Karpas-422 (cell line): Measurements from ENCODE around the gene TSKU. TPM values are rescaled to one million over a fixed set of nuclear protein-coding genes. Genes with fewer than 3 reads are reported as not detected.

Experiments used
- DNase-seq: peaks from one replicate; pipeline ENCODE4 v3.0.0-alpha.2; 2015
- H2AFZ ChIP-seq: fragments of 200-600 bp; sonication (generic); 2 replicates; pipeline ENCODE4 v1.6.1; 2014; ENCODE audit warnings: antibody characterized with exemption, low read length, mixed read lengths
- H3K27ac ChIP-seq: fragments of 200-600 bp; sonication (generic); 2 replicates; pipeline ENCODE4 v1.5.1; 2014; ENCODE audit warnings: mild to moderate bottlenecking, low read length, moderate library complexity
- H3K27me3 ChIP-seq: fragments of 200-600 bp; sonication (generic); 2 replicates; pipeline ENCODE4 v1.6.1; 2014; ENCODE audit warnings: low read length, mixed read lengths
- H3K36me3 ChIP-seq: fragments of 200-600 bp; sonication (generic); 2 replicates; pipeline ENCODE4 v1.6.1; 2014; ENCODE audit warnings: low read length, mixed read lengths; ENCODE audit not compliant: insufficient read depth
- H3K4me1 ChIP-seq: fragments of 200-600 bp; sonication (generic); 2 replicates; pipeline ENCODE4 v1.6.1; 2014; ENCODE audit warnings: mild to moderate bottlenecking, low read length, mixed read lengths
- H3K4me2 ChIP-seq: fragments of 200-600 bp; sonication (generic); 2 replicates; pipeline ENCODE4 v1.6.1; 2014; ENCODE audit warnings: low read length, low read depth, mild to moderate bottlenecking; ENCODE audit not compliant: poor library complexity, severe bottlenecking
- H3K4me3 ChIP-seq: fragments of 200-600 bp; sonication (generic); 2 replicates; pipeline ENCODE4 v1.5.1; 2014; ENCODE audit warnings: mild to moderate bottlenecking, antibody characterized with exemption, low read length, mixed read lengths
- H3K79me2 ChIP-seq: fragments of 200-600 bp; sonication (generic); 2 replicates; pipeline ENCODE4 v1.6.1; 2014; ENCODE audit warnings: mild to moderate bottlenecking, low read length, mixed read lengths
- H3K9ac ChIP-seq: fragments of 200-600 bp; sonication (generic); 2 replicates; pipeline ENCODE4 v1.6.0; 2014; ENCODE audit warnings: low read length
- H3K9me2 ChIP-seq: fragments of 200-600 bp; sonication (generic), shearing (Covaris generic); replicated peaks from 2 replicates; pipeline ENCODE4 v1.6.0; 2014; ENCODE audit warnings: mild to moderate bottlenecking, low read length, moderate library complexity; ENCODE audit not compliant: insufficient read depth
- H3K9me3 ChIP-seq: fragments of 300-700, 200-600 bp; sonication (generic); 2 replicates; pipeline ENCODE4 v1.6.1; 2014; ENCODE audit warnings: low read length, mixed read lengths
- H4K20me1 ChIP-seq: fragments of 200-600 bp; sonication (generic); 2 replicates; pipeline ENCODE4 v1.6.1; 2014; ENCODE audit warnings: mild to moderate bottlenecking, antibody characterized with exemption, low read length, low read depth; ENCODE audit not compliant: insufficient read depth
- total RNA-seq: library from RNA; depleted of rRNA; stranded (reverse); fragments of >200 nt; shearing (Covaris generic); gene quantifications from 2 replicates; pipeline ENCODE4 v1.2.3, GENCODE V29; 2014; ENCODE audit warnings: low replicate concordance

Gene TSKU
- total RNA-seq, 1 experiment from 2014 or later: not detected

DNA sequence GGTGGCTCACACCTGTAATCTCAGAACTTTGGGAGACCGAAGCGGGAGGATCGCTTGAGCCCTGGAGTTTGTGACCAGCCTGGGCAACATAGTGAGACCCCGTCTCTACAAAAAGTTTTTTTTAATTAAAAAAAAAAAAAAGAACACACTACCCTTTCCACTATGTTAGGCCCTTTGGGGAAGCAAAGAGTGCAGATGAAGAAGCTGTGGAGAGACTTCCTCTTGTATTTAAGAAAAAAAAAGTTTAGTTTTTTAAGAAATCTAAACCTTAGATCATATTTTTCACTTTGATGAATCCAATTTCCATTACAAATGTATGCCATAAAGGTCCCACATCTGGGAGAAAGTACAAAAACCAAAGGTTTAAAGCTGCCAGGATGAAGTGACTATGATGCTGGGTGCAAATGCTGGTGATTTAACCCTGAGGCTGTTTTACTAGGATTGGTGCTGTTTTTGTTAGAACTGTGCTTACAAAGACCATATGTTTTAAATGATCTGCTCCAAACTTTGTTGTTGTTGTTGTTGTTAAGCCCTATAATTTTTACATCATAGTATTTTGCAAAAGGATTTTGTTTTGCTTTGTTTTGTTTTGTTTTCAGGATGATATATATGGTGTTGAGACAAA is 48.6 kb downstream of the TSKU start:
- Histone ChIP-seq H3K79me2 (no peaks in the 10 kb centered on the region), H4K20me1 (no peaks in the 10 kb centered on the region), H3K27me3 (no peaks in the 10 kb centered on the region), H3K4me3 (no peak overlapping the region), H3K9me3 (no peaks in the 10 kb centered on the region), H2AFZ (no peak overlapping the region), H3K9ac (no peak overlapping the region), H3K9me2 (no peaks in the 10 kb centered on the region), H3K36me3 (no peaks in the 10 kb centered on the region), H3K4me2 (no peak overlapping the region), H3K4me1 (no peaks in the 10 kb centered on the region), H3K27ac (no peak overlapping the region)
- DNase-seq: no peak

DNA sequence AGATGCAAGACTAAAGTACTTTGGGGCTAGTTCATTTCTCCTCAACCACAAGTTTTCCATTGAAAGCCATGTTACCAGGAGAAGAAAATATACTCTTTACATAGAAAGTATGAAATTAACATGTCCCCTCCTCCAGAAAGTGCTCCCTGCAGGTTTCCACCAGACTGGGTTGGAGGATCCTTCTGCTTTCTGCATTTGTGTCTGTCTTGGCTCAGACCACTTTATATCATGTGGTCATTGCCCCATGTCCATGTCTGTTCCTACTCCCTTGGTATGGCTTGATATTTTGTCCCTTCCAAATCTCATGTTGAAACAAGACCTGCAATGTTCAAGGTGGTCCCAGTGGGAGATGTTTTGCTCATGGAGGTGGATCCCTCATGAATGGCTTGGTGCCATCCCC is 49.2 kb downstream of the TSKU start:
- Histone ChIP-seq H3K27ac (no peak overlapping the region), H3K9ac (no peak overlapping the region), H3K4me3 (no peak overlapping the region), H2AFZ (no peak overlapping the region), H3K27me3 (no peaks in the 10 kb centered on the region), H3K9me2 (no peaks in the 10 kb centered on the region), H3K4me2 (no peak overlapping the region), H3K36me3 (no peaks in the 10 kb centered on the region), H4K20me1 (no peaks in the 10 kb centered on the region), H3K4me1 (no peaks in the 10 kb centered on the region), H3K9me3 (no peaks in the 10 kb centered on the region), H3K79me2 (no peaks in the 10 kb centered on the region)
- no peak for DNase-seq

DNA sequence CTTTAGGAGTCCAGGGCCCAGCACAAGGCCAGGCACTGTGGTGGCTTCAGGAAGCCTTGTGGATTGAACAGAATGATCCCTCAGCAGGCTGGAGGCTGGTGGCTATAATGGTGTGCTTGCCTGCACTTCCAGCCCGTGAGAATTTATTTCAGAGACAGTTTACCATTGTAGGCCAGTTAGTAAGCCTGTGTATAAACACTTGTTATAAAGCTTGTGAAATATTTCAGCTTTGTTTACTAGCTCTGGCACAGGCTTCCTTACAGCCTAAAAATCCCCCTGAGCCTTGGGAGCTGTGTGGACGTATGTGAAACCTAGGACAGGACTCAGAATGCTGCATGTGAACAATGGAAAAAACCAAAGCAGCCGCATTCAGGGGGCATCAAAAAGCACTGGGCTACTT is 51.0 kb downstream of the TSKU start:
- H3K9ac ChIP-seq: no peak overlapping the region
- H3K36me3 ChIP-seq: no peaks in the 10 kb centered on the region
- H2AFZ ChIP-seq: no peak overlapping the region
- H3K79me2 ChIP-seq: no peaks in the 10 kb centered on the region
- no peak for DNase-seq
- no peaks in the 10 kb centered on the region for H3K27me3 ChIP-seq
- H3K4me1 ChIP-seq: no peaks in the 10 kb centered on the region
- H3K4me3 ChIP-seq: no peak overlapping the region
- H3K27ac ChIP-seq: no peak overlapping the region
- H3K9me2 ChIP-seq: no peaks in the 10 kb centered on the region
- no peaks in the 10 kb centered on the region for H3K9me3 ChIP-seq
- no peaks in the 10 kb centered on the region for H4K20me1 ChIP-seq
- H3K4me2 ChIP-seq: no peak overlapping the region

DNA sequence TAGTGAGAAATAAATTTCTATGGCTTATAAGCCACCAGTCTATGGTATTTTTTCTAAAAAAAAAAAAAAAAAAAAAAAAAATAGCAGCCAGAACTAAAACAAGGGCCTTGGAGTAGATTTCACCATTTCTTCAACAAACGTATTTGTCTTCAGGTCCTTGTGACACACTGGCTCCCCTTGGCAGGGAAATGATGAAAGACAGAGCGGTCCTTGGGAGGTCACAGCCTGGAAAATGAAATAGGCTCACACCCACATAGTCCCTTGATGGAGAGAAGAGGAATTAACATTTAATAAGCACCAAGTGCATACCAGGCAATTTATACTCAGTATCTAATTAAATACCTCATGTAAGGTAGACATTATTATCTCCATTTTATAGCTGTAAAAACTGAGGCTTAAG is 51.9 kb downstream of the TSKU start:
- H3K9ac ChIP-seq: no peak overlapping the region
- H3K27me3 ChIP-seq: no peaks in the 10 kb centered on the region
- no peaks in the 10 kb centered on the region for H4K20me1 ChIP-seq
- H3K9me3 ChIP-seq: no peaks in the 10 kb centered on the region
- H3K27ac ChIP-seq: no peak overlapping the region
- H3K36me3 ChIP-seq: no peaks in the 10 kb centered on the region
- no peak for DNase-seq
- no peaks in the 10 kb centered on the region for H3K4me1 ChIP-seq
- no peak overlapping the region for H3K4me2 ChIP-seq
- no peak overlapping the region for H3K4me3 ChIP-seq
- H2AFZ ChIP-seq: no peak overlapping the region
- no peaks in the 10 kb centered on the region for H3K9me2 ChIP-seq
- no peaks in the 10 kb centered on the region for H3K79me2 ChIP-seq

DNA sequence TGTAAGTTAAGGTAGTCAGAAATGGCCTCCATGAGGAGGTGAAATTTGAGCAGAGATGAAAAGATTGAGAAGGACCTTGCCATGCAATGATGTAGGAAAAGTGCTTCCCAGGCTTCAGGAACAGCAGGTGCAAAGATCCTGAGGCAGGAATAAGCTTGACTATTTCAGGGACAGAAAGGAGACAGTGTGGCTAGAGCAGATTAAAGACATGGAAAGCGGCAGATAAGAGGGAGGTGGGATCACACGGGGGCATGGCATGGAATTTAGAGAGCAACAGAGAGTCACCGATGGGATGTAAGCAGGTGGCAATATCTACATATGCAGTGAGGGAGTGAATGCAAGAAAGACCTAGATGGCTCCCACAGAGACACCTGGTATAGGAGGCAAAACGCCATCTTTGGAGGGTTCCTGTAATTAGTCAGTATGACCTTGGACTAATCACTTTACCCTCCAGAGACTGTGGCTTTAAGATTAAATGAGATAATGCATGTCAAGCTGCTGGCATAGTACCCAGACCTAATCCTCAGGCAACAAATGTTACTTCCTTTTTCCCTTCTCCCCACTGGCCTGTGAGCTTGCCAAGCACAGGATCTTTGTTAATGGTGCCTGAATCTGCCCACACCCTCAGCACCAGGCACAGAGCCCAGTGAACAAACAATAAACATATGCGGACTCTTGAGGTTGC is 52.9 kb downstream of the TSKU start:
- no peak overlapping the region for H2AFZ ChIP-seq
- no peak for DNase-seq

DNA sequence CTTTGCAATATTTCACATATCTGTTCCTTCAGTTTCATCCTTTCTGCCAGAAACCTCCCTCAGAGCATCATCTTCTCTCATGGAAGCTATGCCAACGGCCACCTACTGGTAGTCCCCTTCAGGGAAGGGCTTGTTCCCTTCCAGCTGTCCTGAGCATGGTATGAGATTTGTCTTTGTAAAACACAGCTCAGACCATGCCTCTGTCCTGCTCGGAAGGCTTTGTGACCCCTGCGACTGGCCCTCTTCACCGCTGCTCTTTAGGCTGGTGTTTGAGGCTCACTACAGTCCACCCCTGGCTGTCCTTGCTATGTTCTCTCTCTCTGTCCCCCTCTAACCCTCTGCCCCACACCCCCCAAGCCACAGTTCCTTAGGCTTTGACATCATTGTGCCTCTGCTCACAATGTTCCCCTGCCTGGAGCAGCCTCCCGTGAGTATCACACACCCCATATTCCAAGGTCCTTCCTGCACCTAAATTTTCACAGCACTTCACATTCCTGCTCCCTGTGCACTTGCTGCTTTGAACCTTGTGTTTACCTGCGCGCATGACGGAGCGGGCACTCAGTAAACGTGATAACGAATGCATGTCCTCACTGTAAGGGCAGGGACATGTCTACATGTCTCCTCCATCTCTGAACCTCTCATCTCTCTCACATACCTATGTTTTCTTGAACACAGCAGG is 53.6 kb downstream of the TSKU start:
- H3K36me3 ChIP-seq: no peaks in the 10 kb centered on the region
- H3K27ac ChIP-seq: no peak overlapping the region
- H4K20me1 ChIP-seq: no peaks in the 10 kb centered on the region
- no peak overlapping the region for H3K4me3 ChIP-seq
- H2AFZ ChIP-seq: no peak overlapping the region
- H3K9me2 ChIP-seq: no peaks in the 10 kb centered on the region
- DNase-seq: no peak
- H3K79me2 ChIP-seq: no peaks in the 10 kb centered on the region
- no peaks in the 10 kb centered on the region for H3K27me3 ChIP-seq
- H3K9me3 ChIP-seq: no peaks in the 10 kb centered on the region
- no peaks in the 10 kb centered on the region for H3K4me1 ChIP-seq
- H3K9ac ChIP-seq: no peak overlapping the region
- H3K4me2 ChIP-seq: no peak overlapping the region

More for the DNA sequence above, 52.9 kb downstream of the TSKU start:
- H3K36me3 ChIP-seq: no peaks in the 10 kb centered on the region
- no peaks in the 10 kb centered on the region for H3K27me3 ChIP-seq
- no peaks in the 10 kb centered on the region for H3K4me1 ChIP-seq
- H3K79me2 ChIP-seq: no peaks in the 10 kb centered on the region
- no peak overlapping the region for H3K4me2 ChIP-seq
- H3K9me3 ChIP-seq: no peaks in the 10 kb centered on the region
- H3K9me2 ChIP-seq: no peaks in the 10 kb centered on the region
- no peak overlapping the region for H3K27ac ChIP-seq
- no peak overlapping the region for H3K4me3 ChIP-seq
- H3K9ac ChIP-seq: no peak overlapping the region
- H4K20me1 ChIP-seq: no peaks in the 10 kb centered on the region

DNA sequence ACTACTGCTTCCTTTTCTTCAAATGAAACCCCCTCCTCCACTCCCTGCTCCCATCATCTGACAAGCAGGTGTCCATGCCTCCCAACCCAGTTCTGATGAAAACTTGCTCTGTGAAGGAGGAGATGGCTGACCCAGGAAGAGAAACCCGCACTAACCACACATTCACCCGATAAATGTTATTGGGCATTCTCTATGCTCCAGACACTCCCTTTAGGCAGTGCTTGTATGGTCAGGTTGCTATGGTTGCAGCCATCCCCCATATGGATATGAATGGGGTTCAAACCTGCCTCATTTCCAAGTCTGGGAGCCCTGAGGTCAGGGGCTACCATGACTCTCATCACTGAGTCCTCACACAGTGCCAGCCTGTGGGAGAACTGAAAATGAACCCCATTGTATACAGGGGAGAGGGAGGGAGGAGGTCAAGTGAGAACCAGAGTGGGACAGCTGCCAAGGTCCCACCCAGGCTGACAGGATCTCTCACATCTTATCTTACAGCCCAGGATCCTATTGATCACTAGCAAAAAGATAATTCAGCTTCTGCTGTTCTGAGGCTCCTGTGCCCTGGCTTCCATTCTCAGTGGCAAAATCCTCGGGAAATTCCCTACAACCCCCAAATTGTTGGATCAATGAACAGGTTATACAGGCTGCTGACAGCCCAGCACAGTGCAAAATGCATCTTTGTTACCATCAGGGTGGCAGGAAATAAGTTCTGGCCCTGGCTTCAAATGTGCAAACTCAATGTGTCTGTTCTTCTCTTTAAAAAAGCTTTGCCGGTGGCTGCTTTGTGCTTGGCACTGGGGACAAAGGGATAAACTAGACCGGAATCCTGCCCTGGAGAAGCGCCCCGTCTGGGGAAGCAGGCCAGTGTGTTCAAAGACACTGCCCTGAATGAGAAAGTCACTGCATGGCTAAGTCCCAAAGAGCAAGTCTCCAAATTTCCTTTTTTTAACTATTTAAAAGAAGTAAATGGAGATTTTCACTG is 54.8 kb downstream of the TSKU start:
- no peaks in the 10 kb centered on the region for H4K20me1 ChIP-seq
- H3K79me2 ChIP-seq: no peaks in the 10 kb centered on the region
- no peak overlapping the region for H3K4me2 ChIP-seq
- no peak overlapping the region for H2AFZ ChIP-seq
- no peaks in the 10 kb centered on the region for H3K9me2 ChIP-seq
- H3K27me3 ChIP-seq: no peaks in the 10 kb centered on the region
- H3K4me1 ChIP-seq: no peaks in the 10 kb centered on the region
- H3K9me3 ChIP-seq: no peaks in the 10 kb centered on the region
- H3K4me3 ChIP-seq: no peak overlapping the region
- no peak overlapping the region for H3K27ac ChIP-seq
- no peak overlapping the region for H3K9ac ChIP-seq
- no peak for DNase-seq
- no peaks in the 10 kb centered on the region for H3K36me3 ChIP-seq

DNA sequence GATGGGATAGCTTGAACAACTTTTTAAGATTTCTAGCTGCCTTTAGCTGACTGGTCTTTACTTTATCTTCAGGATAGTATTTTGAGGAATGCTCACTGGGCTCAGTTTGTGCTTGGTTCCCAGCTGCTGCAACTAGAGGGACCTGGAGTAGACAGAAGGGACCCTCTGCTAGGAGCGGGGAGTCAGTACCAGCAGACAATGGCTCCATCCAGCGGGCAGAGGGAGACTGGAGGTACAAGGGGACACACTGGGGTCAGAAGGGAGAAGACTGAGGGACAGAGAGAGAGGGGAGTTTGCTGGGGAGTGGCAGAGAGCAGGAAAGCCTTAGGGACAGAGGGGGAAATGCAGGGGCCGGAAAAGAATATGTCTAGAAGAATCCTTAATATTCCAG is 55.5 kb downstream of the TSKU start:
- Histone ChIP-seq H3K27ac (no peak overlapping the region), H3K4me3 (no peak overlapping the region), H4K20me1 (no peaks in the 10 kb centered on the region), H3K4me1 (no peaks in the 10 kb centered on the region), H3K9me2 (no peaks in the 10 kb centered on the region), H3K36me3 (no peaks in the 10 kb centered on the region), H3K4me2 (no peak overlapping the region), H3K79me2 (no peaks in the 10 kb centered on the region), H2AFZ (no peak overlapping the region), H3K9me3 (no peaks in the 10 kb centered on the region), H3K9ac (no peak overlapping the region), H3K27me3 (no peaks in the 10 kb centered on the region)
- DNase-seq: peak; percentile 53
